22Rv1 (cell line): Measurements from ENCODE around the gene LCN12.

ENCODE experiments used
- ZFX ChIP-seq: fragments of 450-650 bp; IDR thresholded peaks from 2 replicates; pipeline ENCODE4 v1.6.1; 2017; ENCODE audit warnings: antibody characterized with exemption, borderline replicate concordance
- TF ChIP-seq, protein P1 (sequence below): fragments of 450-650 bp; IDR thresholded peaks from 2 replicates; pipeline ENCODE4 v1.5.1; 2017; ENCODE audit warnings: mild to moderate bottlenecking

DNA sequence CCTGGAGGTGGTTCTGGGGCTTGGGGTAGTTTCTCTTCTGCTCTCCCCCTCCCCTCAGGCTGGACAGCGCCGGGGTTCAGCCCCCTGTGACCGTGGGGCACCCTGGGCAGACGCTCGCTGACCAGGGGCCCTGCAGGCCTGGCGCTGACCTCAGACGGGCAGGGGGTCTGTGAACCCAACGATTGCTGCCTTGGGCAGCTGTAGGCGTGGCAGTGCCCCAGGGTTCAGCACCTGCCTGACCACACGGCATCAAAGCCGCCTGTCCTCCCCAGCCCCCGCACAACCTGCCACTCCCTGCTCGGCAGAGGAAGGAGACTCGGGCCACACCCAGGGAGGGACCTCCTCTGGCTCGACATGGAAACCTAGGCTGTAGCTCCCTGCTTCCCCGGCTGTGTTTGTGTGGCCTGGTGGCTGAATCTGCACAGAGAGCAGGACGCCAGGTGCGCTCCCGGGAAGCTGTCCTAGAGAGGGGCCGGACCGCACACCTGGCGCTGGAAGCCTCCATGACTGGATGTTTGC, 12.2 kb downstream of the LCN12 start:
- TF ChIP-seq, protein P1, sequence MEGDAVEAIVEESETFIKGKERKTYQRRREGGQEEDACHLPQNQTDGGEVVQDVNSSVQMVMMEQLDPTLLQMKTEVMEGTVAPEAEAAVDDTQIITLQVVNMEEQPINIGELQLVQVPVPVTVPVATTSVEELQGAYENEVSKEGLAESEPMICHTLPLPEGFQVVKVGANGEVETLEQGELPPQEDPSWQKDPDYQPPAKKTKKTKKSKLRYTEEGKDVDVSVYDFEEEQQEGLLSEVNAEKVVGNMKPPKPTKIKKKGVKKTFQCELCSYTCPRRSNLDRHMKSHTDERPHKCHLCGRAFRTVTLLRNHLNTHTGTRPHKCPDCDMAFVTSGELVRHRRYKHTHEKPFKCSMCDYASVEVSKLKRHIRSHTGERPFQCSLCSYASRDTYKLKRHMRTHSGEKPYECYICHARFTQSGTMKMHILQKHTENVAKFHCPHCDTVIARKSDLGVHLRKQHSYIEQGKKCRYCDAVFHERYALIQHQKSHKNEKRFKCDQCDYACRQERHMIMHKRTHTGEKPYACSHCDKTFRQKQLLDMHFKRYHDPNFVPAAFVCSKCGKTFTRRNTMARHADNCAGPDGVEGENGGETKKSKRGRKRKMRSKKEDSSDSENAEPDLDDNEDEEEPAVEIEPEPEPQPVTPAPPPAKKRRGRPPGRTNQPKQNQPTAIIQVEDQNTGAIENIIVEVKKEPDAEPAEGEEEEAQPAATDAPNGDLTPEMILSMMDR = no peak
- no peak for TF ChIP-seq ZFX
